HepG2 (cell line): Measurements from ENCODE around the gene MRPL51. TPM values are rescaled to one million over a fixed set of nuclear protein-coding genes. Genes with fewer than 3 reads are reported as not detected.
A peak's percentile ranks its signal among the peaks of the same experiment; 100 is the strongest.

Experiments used
- CBX1 ChIP-seq: IDR thresholded peaks from one replicate; pipeline ENCODE4 v1.6.1; 2016; ENCODE audit warnings: antibody characterized with exemption, low read depth
- HNRNPLL ChIP-seq: fragments of 200-400 bp; formaldehyde crosslinking; IDR thresholded peaks from 2 replicates; pipeline ENCODE4 v1.6.1; 2017; ENCODE audit warnings: mild to moderate bottlenecking, low read depth, low read length; ENCODE audit not compliant: poor library complexity, severe bottlenecking
- MED13 ChIP-seq: sonication (generic); formaldehyde crosslinking; IDR thresholded peaks from 2 replicates; pipeline ENCODE4 v1.5.0; 2020; ENCODE audit warnings: missing genetic modification reagents
- NFKB2 ChIP-seq: sonication (generic); formaldehyde crosslinking; IDR thresholded peaks from 2 replicates; pipeline ENCODE4 v1.4.0; 2020; ENCODE audit warnings: missing genetic modification reagents, borderline replicate concordance
- NR0B2 ChIP-seq: sonication (generic); formaldehyde crosslinking; IDR thresholded peaks from 2 replicates; pipeline ENCODE4 v1.4.0; 2020; ENCODE audit warnings: mild to moderate bottlenecking, missing genetic modification reagents
- PAF1 ChIP-seq: IDR thresholded peaks from 2 replicates; pipeline ENCODE4 v1.6.1; 2016; ENCODE audit warnings: missing genetic modification reagents, missing compliant biosample characterization
- RBFOX2 ChIP-seq: fragments of 200-400 bp; formaldehyde crosslinking; IDR thresholded peaks from 2 replicates; pipeline ENCODE4 v1.6.1; 2017; ENCODE audit warnings: low read depth, mild to moderate bottlenecking, low read length
- REL ChIP-seq: sonication (generic); formaldehyde crosslinking; conservative IDR thresholded peaks from 2 replicates; pipeline ENCODE4 v1.8.0; 2022; ENCODE audit warnings: mild to moderate bottlenecking, missing genetic modification reagents, moderate library complexity
- TARDBP ChIP-seq: sonication (generic); formaldehyde crosslinking; IDR thresholded peaks from 2 replicates; pipeline ENCODE4 v1.8.0; 2022; ENCODE audit warnings: mild to moderate bottlenecking, missing genetic modification reagents
- TBX2 ChIP-seq: sonication (generic); formaldehyde crosslinking; IDR thresholded peaks from 2 replicates; pipeline ENCODE4 v1.5.0; 2020; ENCODE audit warnings: missing genetic modification reagents, mild to moderate bottlenecking, borderline replicate concordance
- TOPORS ChIP-seq: sonication (generic); formaldehyde crosslinking; IDR thresholded peaks from 2 replicates; pipeline ENCODE4 v1.8.0; 2023; ENCODE audit warnings: mild to moderate bottlenecking, missing genetic modification reagents
- XRCC5 ChIP-seq: fragments of 200-400 bp; formaldehyde crosslinking; optimal IDR thresholded peaks from 2 replicates; pipeline ENCODE3; 2017; ENCODE audit warnings: mild to moderate bottlenecking, low read length
- ZBTB4 ChIP-seq: sonication (generic); formaldehyde crosslinking; IDR thresholded peaks from 2 replicates; pipeline ENCODE4 v1.4.0; 2020; ENCODE audit warnings: missing genetic modification reagents, mild to moderate bottlenecking, borderline replicate concordance
- ZC3H13 ChIP-seq: sonication (generic); formaldehyde crosslinking; IDR thresholded peaks from 2 replicates; pipeline ENCODE4 v1.8.1; 2023; ENCODE audit warnings: mild to moderate bottlenecking, missing genetic modification reagents, moderate library complexity
- ZNF232 ChIP-seq: sonication (generic); formaldehyde crosslinking; IDR thresholded peaks from 2 replicates; pipeline ENCODE4 v1.4.0; 2020; ENCODE audit warnings: missing genetic modification reagents, borderline replicate concordance
- ZNF557 ChIP-seq: sonication (generic); formaldehyde crosslinking; IDR thresholded peaks from 2 replicates; pipeline ENCODE4 v1.4.0; 2020; ENCODE audit warnings: missing genetic modification reagents
- ZSCAN31 ChIP-seq: sonication (generic); formaldehyde crosslinking; IDR thresholded peaks from 2 replicates; pipeline ENCODE4 v1.5.0; 2020; ENCODE audit warnings: low read depth, mild to moderate bottlenecking, missing genetic modification reagents
- polyA plus RNA-seq, 8 experiments: library from polyadenylated mRNA; depleted of rRNA in 3 of 8; stranded (reverse) in 7 of 8; unstranded in 1 of 8; fragments of >200 nt; fragmentation: Illumina TruSeq in 4 of 8; extraction: Trizol in 4 of 8; gene quantifications; 2 replicates each; pipeline versions ENCODE4 v1.2.1 to v1.2.3, GENCODE V29; 2011 to 2016; ENCODE audit warnings: low read depth in 4 of 8, missing spikeins in 1 of 8, mixed read lengths in 1 of 8; ENCODE audit not compliant: insufficient read depth in 1 of 8
- total RNA-seq, 5 experiments: library from RNA; depleted of rRNA; stranded (reverse); fragments of >200 nt; fragmentation: Illumina TruSeq; extraction: Trizol; gene quantifications; 2 replicates each; pipeline ENCODE4 v1.2.3, GENCODE V29; 2016; ENCODE audit warnings: low read depth in 1 of 5
- TF ChIP-seq, protein P1 (sequence below): sonication (generic); formaldehyde crosslinking; IDR thresholded peaks from 2 replicates; pipeline ENCODE4 v1.5.0; 2020; ENCODE audit warnings: mild to moderate bottlenecking, missing genetic modification reagents, moderate library complexity
- TF ChIP-seq, protein P2 (sequence below): sonication (generic); formaldehyde crosslinking; IDR thresholded peaks from 2 replicates; pipeline ENCODE4 v1.5.1; 2020; ENCODE audit warnings: missing genetic modification reagents, mild to moderate bottlenecking, borderline replicate concordance

Gene MRPL51
- total and polyA plus RNA-seq, 2 of the 13 experiments (the other 11 are each of a cell fraction or from before 2014, with no cell fraction given), result 64.8 to 278 TPM

DNA sequence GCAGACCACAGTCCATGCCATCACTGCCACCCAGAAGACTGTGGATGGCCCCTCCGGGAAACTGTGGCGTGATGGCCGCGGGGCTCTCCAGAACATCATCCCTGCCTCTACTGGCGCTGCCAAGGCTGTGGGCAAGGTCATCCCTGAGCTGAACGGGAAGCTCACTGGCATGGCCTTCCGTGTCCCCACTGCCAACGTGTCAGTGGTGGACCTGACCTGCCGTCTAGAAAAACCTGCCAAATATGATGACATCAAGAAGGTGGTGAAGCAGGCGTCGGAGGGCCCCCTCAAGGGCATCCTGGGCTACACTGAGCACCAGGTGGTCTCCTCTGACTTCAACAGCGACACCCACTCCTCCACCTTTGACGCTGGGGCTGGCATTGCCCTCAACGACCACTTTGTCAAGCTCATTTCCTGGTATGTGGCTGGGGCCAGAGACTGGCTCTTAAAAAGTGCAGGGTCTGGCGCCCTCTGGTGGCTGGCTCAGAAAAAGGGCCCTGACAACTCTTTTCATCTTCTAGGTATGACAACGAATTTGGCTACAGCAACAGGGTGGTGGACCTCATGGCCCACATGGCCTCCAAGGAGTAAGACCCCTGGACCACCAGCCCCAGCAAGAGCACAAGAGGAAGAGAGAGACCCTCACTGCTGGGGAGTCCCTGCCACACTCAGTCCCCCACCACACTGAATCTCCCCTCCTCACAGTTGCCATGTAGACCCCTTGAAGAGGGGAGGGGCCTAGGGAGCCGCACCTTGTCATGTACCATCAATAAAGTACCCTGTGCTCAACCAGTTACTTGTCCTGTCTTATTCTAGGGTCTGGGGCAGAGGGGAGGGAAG, 44.7 kb upstream of the MRPL51 start (continued):
- TF ChIP-seq, protein P1, sequence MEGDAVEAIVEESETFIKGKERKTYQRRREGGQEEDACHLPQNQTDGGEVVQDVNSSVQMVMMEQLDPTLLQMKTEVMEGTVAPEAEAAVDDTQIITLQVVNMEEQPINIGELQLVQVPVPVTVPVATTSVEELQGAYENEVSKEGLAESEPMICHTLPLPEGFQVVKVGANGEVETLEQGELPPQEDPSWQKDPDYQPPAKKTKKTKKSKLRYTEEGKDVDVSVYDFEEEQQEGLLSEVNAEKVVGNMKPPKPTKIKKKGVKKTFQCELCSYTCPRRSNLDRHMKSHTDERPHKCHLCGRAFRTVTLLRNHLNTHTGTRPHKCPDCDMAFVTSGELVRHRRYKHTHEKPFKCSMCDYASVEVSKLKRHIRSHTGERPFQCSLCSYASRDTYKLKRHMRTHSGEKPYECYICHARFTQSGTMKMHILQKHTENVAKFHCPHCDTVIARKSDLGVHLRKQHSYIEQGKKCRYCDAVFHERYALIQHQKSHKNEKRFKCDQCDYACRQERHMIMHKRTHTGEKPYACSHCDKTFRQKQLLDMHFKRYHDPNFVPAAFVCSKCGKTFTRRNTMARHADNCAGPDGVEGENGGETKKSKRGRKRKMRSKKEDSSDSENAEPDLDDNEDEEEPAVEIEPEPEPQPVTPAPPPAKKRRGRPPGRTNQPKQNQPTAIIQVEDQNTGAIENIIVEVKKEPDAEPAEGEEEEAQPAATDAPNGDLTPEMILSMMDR (CRISPR knock-in tag), result peak; percentile 76
- TF ChIP-seq MED13 (CRISPR knock-in tag) (0 out of 2 replicates have a peak, but pooled peaks have one; percentile 16), TOPORS (CRISPR knock-in tag) (0 out of 2 replicates have a peak, but pooled peaks have one; percentile 5), TBX2 (0 out of 2 replicates have a peak, but pooled peaks have one; percentile 46), REL (CRISPR knock-in tag) (0 out of 2 replicates have a peak, but pooled peaks have one; percentile 10), ZNF232 (CRISPR knock-in tag) (0 out of 2 replicates have a peak, but pooled peaks have one; percentile 33), ZC3H13 (peak; percentile 57), RBFOX2 (0 out of 2 replicates have a peak, but pooled peaks have one; percentile 24), PAF1 (CRISPR knock-in tag) (0 out of 2 replicates have a peak, but pooled peaks have one; percentile 23), CBX1 (peak; percentile 25), XRCC5 (peak; percentile 3), ZNF557 (CRISPR knock-in tag) (peak; percentile 28; the same call in 1 of the 2 replicates), NFKB2 (peak; percentile 15; the same call in 1 of the 2 replicates), NR0B2 (CRISPR knock-in tag) (0 out of 2 replicates have a peak, but pooled peaks have one; percentile 5), TARDBP (CRISPR knock-in tag) (0 out of 2 replicates have a peak, but pooled peaks have one; percentile 10), HNRNPLL (peak; percentile 29), ZBTB4 (0 out of 2 replicates have a peak, but pooled peaks have one; percentile 13), ZSCAN31 (0 out of 2 replicates have a peak, but pooled peaks have one; percentile 12)
- TF ChIP-seq, protein P2, sequence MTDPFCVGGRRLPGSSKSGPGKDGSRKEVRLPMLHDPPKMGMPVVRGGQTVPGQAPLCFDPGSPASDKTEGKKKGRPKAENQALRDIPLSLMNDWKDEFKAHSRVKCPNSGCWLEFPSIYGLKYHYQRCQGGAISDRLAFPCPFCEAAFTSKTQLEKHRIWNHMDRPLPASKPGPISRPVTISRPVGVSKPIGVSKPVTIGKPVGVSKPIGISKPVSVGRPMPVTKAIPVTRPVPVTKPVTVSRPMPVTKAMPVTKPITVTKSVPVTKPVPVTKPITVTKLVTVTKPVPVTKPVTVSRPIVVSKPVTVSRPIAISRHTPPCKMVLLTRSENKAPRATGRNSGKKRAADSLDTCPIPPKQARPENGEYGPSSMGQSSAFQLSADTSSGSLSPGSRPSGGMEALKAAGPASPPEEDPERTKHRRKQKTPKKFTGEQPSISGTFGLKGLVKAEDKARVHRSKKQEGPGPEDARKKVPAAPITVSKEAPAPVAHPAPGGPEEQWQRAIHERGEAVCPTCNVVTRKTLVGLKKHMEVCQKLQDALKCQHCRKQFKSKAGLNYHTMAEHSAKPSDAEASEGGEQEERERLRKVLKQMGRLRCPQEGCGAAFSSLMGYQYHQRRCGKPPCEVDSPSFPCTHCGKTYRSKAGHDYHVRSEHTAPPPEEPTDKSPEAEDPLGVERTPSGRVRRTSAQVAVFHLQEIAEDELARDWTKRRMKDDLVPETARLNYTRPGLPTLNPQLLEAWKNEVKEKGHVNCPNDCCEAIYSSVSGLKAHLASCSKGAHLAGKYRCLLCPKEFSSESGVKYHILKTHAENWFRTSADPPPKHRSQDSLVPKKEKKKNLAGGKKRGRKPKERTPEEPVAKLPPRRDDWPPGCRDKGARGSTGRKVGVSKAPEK (CRISPR knock-in tag), result 0 out of 2 replicates have a peak, but pooled peaks have one; percentile 18
